ENCODE data around the gene TAF15.

GRCh38 chr17:35889818-35890773 is 80.8 kb downstream of the TAF15 start:
- TF ChIP-seq POLR2AphosphoS5 (IDR thresholded peaks at IDR 0.05; ENCODE audit: borderline replicate concordance, low read depth, low read length) (no peak), EZH2 (IDR thresholded peaks at IDR 0.05) (no peak), FOXP2 (optimal IDR thresholded peaks at IDR 0.05; ENCODE audit: control extremely low read depth, extremely low read length, insufficient read depth) (no peak)
